GM12875 (cell line): ENCODE measurements around the gene WNT9B.

Source experiments
- H3K4me3 ChIP-seq: one replicate; pipeline ENCODE4 v1.5.1; 2011; ENCODE audit warnings: low read depth, low read length, control low read depth
- TF ChIP-seq, protein P1 (sequence below): IDR thresholded peaks from 2 replicates; pipeline ENCODE4 v1.5.1; 2011; ENCODE audit warnings: low read depth, mild to moderate bottlenecking, control low read depth, inconsistent platforms, low read length, moderate library complexity, borderline replicate concordance; ENCODE audit not compliant: insufficient read depth

WNT9B gene

DNA sequence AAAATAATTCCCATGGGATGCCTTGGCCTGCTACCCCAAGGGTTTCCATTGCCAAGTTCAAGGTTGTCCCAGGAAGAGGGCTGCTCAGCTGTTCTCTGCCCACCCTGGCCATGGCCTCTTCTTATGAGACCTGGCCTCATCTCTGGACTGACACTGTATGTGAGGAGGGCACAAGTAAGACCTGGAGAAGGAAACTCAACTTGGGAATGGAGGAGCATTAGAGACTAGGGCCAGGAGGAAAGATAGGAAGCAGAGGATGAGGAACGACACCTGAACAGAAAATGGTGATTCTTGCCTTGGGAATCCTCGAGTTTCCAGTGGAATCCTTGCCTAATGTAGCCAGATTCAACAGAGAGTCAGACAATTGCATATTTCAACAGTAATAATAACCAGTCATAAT lies 47.0 kb downstream of the WNT9B start:
- TF ChIP-seq, protein P1, sequence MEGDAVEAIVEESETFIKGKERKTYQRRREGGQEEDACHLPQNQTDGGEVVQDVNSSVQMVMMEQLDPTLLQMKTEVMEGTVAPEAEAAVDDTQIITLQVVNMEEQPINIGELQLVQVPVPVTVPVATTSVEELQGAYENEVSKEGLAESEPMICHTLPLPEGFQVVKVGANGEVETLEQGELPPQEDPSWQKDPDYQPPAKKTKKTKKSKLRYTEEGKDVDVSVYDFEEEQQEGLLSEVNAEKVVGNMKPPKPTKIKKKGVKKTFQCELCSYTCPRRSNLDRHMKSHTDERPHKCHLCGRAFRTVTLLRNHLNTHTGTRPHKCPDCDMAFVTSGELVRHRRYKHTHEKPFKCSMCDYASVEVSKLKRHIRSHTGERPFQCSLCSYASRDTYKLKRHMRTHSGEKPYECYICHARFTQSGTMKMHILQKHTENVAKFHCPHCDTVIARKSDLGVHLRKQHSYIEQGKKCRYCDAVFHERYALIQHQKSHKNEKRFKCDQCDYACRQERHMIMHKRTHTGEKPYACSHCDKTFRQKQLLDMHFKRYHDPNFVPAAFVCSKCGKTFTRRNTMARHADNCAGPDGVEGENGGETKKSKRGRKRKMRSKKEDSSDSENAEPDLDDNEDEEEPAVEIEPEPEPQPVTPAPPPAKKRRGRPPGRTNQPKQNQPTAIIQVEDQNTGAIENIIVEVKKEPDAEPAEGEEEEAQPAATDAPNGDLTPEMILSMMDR: no peak
- no peak overlapping the region for H3K4me3 ChIP-seq

DNA sequence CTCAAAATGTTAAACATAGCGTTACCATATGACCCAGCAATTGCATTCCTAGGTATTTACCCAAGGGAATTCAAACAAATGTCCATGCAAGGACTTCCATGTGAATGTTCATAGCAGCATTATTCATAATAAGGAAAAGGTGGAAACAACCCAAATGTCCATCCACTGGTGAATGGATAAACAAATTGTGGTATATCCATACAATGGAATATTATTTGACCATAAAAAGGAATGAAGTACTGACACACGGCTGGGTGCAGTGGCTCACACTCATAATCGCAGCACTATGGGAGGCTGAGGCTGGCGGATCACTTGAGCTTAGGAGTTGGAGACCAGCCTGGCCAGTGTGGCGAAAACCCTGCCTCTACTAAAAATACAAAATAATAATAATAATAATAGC lies 47.5 kb downstream of the WNT9B start:
- no peak overlapping the region for H3K4me3 ChIP-seq
- TF ChIP-seq, protein P1: no peak

DNA sequence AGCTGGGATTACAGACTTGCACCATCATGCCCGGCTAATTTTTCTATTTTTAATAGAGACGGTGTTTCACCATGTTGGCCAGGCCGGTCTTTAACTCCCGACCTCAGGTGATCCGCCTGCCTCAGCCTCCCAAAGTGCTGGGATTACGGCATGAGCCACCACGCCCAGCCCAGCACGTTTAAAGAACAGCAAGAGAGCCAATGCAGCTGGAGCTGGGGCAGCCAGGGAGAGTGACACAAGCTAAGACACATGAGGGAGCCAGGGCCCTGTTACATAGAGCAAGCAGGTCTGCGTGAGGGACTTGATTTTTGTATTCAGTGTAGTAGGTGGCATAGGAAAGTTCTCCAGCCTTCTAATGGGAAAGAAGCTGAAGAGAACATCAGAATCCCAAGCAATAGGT lies 49.9 kb downstream of the WNT9B start:
- TF ChIP-seq, protein P1: no peak
- no peak overlapping the region for H3K4me3 ChIP-seq

DNA sequence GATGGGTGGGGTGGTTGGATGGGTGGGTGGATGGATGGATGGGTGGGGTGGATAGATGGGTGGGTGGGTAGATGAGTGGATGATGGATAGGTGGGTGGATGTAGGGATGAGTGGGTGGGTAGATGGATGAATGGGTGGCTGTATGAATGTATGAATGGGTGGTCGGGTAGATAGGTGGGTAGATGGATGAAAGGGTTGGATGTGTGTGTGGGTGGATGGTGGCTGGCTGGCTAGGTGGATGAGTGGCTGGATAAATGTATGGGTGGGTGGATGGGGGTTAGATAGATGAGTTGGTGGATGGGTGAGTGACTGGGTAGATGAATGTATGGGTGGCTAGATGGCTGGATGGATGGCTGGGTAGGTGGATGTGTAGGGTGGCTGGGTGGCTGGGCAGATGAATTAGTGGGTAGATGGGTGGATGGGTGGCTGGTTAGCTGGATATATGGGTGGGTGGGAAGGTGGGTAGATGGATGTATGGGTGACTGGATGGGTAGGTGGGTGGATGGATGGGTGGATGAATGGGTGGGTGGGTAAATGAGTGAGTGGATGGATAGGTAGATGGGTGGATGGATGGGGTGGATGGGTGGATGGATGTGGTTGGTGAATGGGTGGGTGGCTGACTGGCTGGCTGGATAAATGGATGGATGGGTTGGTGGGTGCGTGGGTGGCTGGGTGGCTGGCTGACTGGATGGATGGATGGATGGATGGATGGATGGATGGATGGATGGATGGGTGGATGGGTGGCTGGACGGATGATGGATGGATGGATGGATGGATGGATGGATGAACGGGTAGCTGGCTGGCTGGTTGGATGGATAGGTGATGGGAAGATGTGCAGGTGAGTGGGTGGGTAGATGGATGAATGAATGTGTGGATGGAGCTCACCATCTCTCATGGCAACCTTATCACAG lies 52.6 kb downstream of the WNT9B start:
- H3K4me3 ChIP-seq: no peak overlapping the region
- TF ChIP-seq, protein P1: no peak

DNA sequence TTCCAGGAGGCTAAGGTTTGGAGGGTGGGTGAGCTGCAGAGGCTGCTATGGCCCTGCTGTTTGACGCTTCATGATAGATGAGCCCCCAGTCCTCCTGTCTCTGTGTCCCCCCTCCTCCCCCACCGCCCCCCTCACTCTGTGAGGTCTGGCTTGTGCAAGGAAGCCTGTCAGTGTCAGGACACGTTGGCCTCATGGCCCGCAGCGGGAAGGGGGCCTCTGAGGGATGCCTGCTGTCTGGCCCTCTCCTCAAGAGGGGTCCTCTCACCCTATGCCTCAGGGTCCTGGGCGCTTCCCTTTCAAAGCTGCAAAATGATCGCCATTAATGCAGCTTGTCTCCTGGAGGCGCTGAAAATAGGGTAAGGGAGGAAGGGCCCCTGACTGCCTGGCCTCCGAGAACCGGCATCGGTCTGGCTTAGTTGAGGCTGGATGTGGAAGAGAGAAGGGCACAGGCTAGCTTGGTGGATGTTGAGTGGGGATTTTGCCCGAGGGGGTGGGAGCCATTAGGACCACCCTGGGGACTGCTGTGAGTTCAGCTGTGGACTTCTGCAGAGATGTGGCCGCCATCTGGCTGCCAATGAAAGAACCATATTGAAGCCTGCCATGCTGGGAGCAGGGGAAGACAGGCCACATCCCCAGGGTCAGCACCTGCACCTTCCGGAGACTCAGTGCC lies 56.8 kb downstream of the WNT9B start:
- TF ChIP-seq, protein P1: no peak
- H3K4me3 ChIP-seq: no peak overlapping the region

DNA sequence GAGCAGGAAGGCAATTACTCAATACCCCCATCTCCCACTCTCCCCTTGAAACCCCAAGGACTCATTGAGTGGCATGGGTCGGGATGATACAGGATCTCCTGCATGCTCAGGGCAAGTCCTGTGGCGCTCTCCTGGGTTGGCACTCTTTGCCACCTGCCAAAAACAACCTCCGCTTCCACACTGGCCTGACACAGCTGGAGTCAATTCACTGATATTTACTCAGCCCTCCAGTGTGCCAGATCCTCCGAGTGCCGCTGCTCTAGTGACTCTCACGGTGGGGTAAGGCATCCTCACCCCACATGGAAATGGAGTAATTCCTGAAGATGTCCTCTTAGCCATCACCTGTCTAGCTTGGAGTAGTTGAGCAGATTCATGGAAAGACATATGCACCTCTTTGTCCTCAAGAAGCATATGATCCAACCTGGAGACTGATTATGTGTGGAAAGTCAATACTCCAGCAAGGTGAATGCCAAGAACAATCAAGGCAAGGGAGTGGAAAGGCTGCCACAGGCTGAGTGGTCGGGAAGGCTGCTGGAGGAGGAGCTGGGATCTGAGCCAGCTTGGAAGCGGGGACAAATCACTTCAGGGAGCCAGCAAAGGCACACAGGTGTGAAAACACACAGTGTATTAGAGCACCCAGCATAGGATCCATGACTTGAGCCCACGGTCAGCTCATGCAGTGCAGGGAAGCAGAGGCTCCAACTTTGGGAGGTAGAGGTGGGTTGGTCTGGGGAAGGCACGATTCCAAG lies 59.0 kb downstream of the WNT9B start:
- H3K4me3 ChIP-seq: no peak overlapping the region
- TF ChIP-seq, protein P1: no peak
